Measurements from ENCODE around the gene CDC42EP4.
A peak's percentile ranks its signal among the peaks of the same experiment; 100 is the strongest.

The CDC42EP4 gene

DNA sequence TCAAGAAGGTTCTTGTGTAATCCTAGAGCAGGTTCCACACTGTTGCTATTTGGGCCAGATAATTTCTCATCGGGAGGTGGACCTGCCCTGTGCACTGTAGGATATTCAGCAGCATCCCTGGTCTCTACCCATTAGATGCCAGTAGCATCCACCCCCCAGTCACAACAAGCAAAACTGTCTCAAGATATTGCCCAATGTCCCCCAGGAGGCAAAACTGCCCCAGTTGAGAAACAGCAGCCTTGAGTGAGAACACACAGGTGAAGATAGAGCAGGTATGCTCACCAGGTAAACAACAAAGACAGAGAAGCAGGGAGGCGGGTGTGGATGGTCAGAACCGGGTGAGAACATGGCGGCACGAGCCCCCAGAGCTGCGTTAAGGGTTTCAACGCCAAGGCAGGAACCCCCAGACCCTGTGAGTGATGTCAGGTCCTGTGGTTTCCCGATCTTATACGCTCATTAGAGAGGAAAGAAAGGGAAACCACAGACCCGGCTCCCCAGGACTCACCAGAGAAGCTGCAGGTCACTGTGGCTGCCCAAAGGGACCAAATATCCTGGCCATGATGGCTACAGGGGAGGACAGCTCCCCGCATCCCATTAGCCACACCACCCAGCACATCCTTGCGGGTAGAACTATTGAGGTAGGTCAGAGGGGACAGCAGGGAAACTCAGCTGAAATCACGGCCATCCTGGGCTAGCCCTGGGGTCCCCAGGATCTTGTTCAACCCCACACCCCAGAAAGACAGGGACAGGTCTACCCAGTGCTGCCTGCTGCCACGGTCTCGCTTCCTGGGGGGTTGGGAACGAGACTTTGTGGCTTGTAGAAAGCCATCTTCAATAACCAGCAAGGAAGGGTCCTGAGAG is 21.2 kb downstream of the CDC42EP4 start:
- Histone ChIP-seq H3K4me3 (replicated peaks; ENCODE audit: low read depth, low read length) (peak overlapping the region; percentile 60), H3K27me3 (replicated peaks; ENCODE audit: control insufficient read depth, insufficient read depth, low read length) (no peaks in the 10 kb centered on the region), H3K36me3 (ENCODE audit: control insufficient read depth, insufficient read depth, low read length) (no peaks in the 10 kb centered on the region; the same call in 1 of the 2 replicates)
- no peak for DNase-seq (ENCODE audit: extremely low read depth, insufficient read length)
- TF ChIP-seq, protein P1, sequence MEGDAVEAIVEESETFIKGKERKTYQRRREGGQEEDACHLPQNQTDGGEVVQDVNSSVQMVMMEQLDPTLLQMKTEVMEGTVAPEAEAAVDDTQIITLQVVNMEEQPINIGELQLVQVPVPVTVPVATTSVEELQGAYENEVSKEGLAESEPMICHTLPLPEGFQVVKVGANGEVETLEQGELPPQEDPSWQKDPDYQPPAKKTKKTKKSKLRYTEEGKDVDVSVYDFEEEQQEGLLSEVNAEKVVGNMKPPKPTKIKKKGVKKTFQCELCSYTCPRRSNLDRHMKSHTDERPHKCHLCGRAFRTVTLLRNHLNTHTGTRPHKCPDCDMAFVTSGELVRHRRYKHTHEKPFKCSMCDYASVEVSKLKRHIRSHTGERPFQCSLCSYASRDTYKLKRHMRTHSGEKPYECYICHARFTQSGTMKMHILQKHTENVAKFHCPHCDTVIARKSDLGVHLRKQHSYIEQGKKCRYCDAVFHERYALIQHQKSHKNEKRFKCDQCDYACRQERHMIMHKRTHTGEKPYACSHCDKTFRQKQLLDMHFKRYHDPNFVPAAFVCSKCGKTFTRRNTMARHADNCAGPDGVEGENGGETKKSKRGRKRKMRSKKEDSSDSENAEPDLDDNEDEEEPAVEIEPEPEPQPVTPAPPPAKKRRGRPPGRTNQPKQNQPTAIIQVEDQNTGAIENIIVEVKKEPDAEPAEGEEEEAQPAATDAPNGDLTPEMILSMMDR (IDR thresholded peaks at IDR 0.05; ENCODE audit: insufficient read depth, low read length, poor library complexity, severe bottlenecking) = no peak

GRCh38 chr17:73289549-73290254 is 22.1 kb downstream of the CDC42EP4 start:
- H3K4me3 ChIP-seq (replicated peaks; ENCODE audit: low read depth, low read length) = no peak overlapping the region
- TF ChIP-seq, protein P1 (IDR thresholded peaks at IDR 0.05; ENCODE audit: insufficient read depth, low read length, poor library complexity, severe bottlenecking) = no peak
- peaks cover 2% of the 10 kb centered on the region for H3K36me3 ChIP-seq (ENCODE audit: control insufficient read depth, insufficient read depth, low read length)
- H3K27me3 ChIP-seq (replicated peaks; ENCODE audit: control insufficient read depth, insufficient read depth, low read length) = no peaks in the 10 kb centered on the region
- DNase-seq (ENCODE audit: extremely low read depth, insufficient read length) = no peak

DNA sequence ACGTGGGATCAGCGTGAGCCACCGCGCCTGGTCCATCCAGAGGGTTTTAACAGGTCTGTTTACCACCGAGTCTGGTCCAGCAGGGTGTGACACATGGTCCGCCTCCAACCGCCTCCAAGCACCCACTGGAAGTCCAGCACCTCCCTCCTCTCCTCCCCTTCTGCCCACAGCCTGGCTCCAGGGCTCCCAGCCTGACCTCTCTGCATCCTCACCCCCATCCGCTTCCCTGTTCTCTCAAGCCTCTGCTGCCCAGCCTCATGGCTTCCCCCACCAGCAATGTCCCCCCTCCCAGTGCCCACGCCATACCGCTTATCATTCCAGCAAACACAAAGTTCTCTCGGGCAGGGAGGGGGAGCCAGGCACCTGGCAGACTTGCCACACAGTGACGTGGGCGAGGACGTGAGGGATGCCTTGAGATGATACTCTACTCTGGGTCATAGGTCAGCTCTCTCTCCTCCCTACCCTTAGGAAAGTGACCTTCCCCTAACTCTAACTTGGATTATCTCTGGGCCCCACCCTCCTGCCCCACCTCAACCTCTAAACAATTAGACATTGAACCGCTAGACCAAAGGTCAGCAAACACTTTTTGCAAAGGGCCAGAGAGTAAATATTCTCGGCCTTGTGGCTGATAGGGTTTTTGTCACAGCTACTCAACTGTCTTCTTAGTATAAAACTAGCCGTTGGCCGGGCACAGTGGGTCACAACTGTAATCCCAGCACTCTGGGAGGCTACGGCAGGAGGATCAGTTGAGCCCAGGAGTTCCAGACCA is 23.1 kb downstream of the CDC42EP4 start:
- TF ChIP-seq, protein P1 (IDR thresholded peaks at IDR 0.05; ENCODE audit: insufficient read depth, low read length, poor library complexity, severe bottlenecking) = no peak
- DNase-seq (ENCODE audit: extremely low read depth, insufficient read length) = no peak
- no peaks in the 10 kb centered on the region for H3K27me3 ChIP-seq (replicated peaks; ENCODE audit: control insufficient read depth, insufficient read depth, low read length)
- H3K4me3 ChIP-seq (replicated peaks; ENCODE audit: low read depth, low read length) = no peak overlapping the region
- H3K36me3 ChIP-seq (ENCODE audit: control insufficient read depth, insufficient read depth, low read length) = peaks cover 2% of the 10 kb centered on the region

DNA sequence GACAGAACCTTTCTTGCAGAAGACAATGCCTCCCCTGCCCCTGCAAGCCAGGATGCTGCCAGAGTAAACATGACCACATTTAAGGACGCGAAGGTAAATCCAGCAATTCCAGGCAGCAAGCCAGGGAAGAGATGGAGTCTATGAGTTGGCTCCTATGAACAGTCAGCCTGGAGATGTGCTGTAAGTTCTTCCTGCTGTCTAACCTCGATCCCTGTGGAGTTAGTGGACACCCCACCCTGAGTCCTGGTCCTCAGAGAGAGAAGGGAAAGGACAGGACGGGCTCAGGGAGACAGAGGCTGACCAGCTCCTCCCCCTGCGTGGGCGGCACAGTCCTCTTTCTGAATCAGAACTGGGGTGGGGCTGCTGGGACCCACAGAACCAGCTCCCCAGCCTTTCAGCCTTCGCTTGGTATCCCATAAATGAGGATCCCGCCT is 24.9 kb downstream of the CDC42EP4 start:
- TF ChIP-seq, protein P1 (IDR thresholded peaks at IDR 0.05; ENCODE audit: insufficient read depth, low read length, poor library complexity, severe bottlenecking) = no peak
- Histone ChIP-seq H3K4me3 (replicated peaks; ENCODE audit: low read depth, low read length) (no peak overlapping the region), H3K36me3 (ENCODE audit: control insufficient read depth, insufficient read depth, low read length) (peaks cover 2% of the 10 kb centered on the region), H3K27me3 (replicated peaks; ENCODE audit: control insufficient read depth, insufficient read depth, low read length) (no peaks in the 10 kb centered on the region)
- DNase-seq (ENCODE audit: extremely low read depth, insufficient read length) = no peak

GRCh38 chr17:73285916-73286862 is 25.6 kb downstream of the CDC42EP4 start:
- no peak for DNase-seq (ENCODE audit: extremely low read depth, insufficient read length)
- TF ChIP-seq, protein P1 (IDR thresholded peaks at IDR 0.05; ENCODE audit: insufficient read depth, low read length, poor library complexity, severe bottlenecking) = no peak
- Histone ChIP-seq H3K36me3 (ENCODE audit: control insufficient read depth, insufficient read depth, low read length) (peaks cover 2% of the 10 kb centered on the region), H3K27me3 (replicated peaks; ENCODE audit: control insufficient read depth, insufficient read depth, low read length) (no peaks in the 10 kb centered on the region), H3K4me3 (replicated peaks; ENCODE audit: low read depth, low read length) (no peak overlapping the region)

All from GM06990 (cell line).